HL-60/S4 treated with retinoic acid at 250 ng/mL for 4 days and 3 days (cell line): Measurements from ENCODE around the gene PPIL4.

Source experiments
- in situ Hi-C: fragments of 300-500 bp; cut with MboI; formaldehyde crosslinking; loops from 2 replicates; pipeline ENCODE4 v1.7.0; 2022; ENCODE audit warnings: low sequenced_read_pairs

Gene PPIL4

DNA sequence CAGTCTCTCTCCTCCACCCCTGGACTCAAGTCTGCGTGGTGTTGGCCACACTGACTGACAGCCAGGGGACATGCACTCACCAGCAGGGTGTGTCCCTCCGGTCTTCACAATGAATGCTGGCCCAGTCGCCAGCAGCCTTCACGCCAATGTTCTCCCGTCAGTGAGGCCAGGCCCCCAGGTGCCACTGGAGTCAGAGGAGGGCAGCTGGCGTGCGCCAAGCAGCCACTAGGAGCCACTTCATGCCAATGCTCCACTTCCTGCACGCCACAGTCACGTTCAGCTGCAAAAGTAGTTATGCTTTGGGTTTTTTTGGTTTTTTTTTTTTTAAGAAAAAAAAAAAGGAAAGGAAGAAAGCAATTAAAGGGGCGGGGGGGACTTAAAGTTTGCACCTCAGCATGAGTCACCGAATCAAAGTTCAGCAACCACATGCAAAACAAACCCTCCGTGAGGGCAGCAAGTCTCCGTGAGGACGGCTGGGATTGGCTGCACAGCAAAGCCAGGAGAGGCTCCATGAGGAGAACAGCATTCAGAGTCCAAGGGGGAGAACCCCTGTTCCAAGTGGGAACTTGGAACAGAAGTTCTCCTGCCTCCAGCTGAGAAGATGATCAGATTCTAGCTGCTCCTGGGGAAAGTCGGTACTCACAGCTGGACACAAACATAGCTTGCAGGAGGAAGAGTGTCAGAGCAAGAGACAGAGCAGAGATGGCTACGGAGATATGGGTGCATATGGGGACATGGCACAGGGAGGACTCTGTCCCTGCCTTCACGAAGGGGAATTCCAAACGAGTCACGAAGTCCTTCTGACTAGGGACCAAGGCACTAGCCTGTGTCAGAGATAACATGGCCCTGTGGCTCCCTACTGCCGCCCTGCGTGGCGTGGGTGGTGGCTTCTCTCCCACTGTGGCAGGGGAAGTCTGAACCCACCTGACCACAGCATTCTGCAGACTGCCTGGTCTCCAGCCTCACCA is 60.8 kb downstream of the PPIL4 start, which contains the start of gene ZC3H12D:
Gene ZC3H12D (minus strand): TSS at position 282 of the 968 bp plus-strand sequence. CDS start 10,471 bp downstream, outside the sequence.
- in situ Hi-C loops: no loop called here

DNA sequence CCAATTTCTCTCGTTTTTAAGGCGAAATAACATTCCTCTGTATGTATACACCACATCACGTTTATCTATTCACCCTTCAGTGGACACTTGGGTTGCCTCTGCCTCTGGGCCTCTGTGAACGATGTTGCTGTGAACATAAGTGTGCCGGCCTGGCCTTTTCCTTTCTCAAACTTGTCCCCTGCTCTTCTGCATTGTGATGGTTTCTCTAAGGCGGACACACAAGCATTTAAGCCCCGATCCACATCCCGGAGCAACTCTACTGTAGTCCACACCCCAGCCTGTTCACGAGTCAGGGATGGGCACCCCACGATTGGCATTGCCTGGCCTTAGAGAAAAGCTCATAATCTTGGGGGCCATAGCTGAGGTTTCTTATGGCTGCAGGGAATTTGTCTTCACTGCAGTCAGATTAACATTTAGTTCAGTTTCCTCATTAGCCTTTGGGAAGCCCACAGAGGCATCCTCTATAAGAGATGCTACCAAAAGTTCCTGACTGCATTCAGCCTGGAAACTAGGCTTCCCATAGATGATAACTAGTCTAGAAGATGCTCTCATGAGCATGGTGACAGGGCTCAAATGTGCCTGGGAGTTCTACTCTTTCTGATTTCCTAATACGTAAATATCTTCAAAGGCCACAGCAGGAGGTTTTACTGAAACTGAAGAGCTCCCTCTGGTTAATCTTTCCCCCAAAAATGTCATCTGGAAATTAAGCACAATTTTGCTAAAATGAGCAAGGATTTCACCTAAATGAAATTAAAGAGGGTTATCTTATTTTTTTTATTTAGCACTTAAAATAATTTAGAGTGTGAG is 61.8 kb downstream of the PPIL4 start:
- in situ Hi-C loops: no loop called here

DNA sequence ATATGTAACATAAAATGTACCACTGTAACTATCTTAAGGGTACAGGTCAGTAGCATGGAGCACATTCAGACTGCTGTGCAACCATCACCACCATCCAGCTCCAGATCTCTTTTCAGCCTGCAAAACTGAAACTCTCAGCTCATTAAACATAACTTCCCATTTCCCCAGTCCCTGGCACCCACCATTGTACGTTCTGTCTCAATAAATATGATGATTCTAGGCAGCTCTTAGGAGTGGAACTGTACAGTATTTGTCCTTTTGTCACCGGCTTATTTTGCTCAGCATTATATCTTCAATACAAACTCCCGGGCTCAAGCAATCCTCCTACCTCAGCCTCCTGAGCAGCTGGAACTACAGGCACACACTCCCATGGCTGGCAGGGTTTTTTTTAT is 62.5 kb downstream of the PPIL4 start:
- in situ Hi-C loops: no loop called here

DNA sequence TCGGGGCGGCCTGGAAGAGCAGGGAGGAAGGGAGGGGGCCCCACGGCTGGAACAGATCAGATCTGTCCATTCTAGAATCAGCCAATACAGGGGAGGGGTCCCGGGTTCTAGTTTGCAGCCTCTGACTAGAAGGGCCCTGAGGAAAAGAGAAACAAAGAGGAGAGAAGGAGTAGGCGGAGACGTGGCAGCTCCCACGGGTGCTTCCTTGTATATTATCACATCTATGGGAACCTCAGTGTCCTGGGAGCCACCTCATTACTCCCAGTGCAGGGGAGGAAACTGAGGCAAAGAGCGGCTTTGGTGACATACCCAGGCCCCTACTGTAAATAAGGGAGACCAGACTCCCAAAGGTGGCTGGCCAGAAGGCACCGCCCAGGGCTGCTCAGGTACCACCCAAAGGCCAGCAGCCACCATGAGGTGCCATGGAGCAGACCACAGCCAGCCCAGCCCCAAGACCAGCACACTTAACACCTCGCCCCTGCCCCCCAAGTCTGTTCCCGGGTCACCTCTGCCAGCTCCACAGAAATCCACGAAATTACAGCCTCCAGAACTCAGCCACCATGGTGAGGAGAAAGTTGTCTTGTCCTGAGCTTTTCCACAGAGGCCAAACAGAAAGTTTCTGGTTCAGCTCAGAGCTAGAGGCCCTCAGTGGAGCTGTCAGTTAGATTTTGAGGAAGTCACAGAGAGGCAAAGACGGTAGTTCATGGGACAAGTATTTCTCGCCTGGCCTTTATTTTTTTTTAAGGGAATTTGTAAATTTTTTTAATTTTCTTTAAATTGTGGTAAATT is 63.1 kb downstream of the PPIL4 start:
- in situ Hi-C loops: no loop called here

DNA sequence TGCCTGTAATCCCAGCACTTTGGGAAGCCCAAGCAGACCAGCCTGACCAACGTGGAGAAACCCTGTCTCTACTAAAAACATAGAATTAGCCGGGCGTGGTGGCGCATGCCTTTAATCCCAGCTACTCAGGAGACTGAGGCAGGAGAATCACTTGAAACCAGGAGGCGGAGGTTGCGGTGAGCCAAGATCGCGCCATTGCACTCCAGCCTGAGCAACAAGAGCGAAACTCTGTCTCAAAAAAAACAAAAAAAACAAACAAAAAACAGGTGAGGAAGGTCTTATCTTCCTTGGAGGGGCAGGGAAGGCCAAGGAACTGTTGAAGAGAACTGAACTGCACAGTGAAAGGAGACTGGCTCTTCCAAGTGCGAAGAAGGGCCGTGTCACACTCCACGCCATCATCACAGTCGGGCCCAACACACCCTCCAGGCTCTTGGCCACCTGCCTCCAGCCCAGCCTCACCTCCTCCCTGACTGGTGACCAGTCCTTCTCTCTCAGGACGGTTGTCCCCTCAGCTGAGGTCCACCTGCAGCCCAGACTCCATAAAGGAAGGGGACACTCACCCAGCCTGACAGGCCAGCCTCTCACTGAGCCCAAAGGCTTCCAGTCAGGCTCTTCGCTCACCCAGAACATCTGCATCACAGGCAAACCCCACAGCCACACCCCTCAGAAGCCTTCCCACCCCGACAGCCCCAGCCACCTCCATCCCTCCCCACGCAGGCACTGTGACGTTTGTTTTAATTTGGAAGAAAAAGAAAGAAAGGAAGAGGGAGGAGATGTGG is 65.2 kb downstream of the PPIL4 start:
- in situ Hi-C loops: no loop called here

DNA sequence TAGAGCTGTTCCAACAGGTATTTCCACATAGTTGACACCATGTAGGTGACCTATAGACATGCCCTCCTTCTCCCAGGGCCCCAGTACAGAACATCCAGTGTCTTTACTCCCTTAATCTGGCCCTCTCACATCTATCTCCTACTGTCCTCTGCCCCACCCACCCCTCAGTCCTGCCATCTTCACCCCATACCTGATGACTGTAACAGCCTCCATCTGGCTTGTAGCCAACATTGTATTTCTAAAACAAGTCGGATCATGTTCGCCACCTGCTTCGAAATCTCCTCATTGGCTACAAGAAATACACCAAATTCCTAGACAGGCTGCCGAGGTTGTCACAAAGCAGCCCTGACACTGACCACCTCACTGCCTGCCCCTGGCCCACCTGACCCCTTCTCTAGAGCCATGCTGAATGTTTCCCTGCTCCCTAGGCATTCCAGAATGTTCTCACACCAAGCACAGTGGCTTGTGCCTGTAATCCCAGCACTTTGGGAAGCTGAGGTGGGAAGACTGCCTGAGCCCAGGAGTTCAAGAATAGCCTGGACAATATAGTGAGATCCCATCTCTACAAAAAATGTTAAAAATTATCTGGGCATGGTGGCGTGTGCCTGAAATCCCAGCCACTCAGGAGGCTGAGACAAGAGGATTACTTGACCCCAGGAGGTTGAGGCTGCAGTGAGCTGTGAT is 67.1 kb downstream of the PPIL4 start:
- in situ Hi-C loops: no loop called here

DNA sequence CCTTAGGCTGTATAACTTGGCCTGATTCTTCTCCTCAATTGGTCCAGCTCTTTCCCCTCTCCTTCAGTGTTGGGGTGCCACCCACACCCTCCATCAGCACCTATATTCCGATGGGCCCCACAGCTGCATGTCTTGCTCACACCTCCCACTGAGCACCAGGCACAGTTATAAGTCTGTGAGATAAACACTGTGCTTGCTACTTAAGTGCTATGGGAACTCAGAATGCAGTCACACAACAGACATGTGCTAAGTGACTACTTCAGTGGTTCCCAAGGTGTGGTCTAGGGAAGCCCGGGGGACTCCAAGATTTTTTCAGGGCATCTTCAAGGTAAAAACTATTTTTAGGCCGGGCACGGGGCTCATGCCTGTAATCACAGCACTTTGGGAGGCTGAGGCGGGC is 68.3 kb downstream of the PPIL4 start:
- in situ Hi-C loops: no loop called here

DNA sequence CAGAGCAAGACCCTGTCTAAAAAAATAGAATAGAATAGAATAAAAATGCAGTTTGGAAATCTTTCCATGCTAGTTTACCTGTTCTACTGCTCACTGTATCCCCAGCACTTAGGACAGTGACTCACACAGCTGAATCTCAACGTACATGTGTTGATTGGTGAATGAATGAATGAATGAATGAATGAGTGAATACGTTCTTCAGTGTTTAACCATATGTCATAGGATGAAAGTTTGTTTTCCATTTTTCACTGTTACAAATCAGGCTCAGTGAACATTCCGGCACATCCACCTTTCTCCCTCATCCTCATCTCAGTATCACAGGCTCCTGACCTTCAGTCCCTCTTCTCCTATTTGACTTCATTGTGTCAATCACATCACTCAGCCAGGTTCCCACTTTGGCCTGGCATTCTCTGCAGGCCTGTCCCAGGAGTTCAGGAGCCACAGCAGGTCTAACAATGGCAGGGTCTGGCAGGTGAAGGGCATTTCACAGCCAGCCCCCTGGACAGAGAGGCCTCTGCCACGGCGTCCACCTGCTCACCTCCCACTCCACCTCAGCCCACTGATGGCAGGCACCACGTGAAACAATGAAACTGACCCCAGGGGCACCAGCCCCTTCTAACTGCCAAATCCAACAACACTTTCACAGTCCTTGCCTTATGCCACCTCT is 68.9 kb downstream of the PPIL4 start:
- in situ Hi-C loops: no loop called here

DNA sequence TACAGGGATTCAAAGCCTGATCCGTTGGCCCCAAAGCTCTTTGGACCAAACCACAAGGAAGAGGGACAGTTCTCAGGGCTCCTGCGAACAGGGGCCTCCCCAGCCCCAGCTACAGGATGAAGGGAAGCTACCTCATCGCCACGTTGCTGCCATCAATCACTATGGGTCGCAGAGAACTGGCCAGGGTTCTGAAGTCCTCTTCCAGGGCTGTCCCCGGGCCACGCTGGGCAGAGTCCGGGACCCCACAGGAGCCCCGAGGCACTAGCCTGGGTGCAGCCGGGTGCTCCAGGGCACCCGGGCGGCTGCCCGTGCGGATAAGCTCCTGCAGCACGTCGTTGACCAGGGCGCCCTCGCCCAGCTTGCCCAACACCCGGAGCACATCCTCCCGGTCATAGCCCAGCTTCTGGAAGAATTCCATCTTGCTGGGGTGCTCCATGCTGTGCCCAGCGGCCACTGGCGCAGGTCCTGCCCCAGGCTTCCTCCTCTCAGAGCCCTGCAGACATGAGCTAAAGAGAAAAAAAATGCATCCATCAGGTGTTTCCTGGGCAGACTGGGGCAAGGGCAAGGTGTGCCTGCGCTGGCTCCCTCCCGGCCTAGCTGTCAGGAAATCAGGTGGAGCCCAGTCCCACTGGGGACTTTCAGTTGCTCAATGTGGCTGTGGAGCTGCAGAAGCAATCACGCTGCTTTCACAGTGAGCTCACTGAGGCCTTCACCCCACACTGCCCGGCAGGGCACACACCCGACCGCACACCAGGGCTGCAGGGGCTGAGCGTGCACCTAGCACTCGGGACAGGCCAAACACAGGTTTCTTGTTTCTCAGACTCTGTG is 71.5 kb downstream of the PPIL4 start:
- in situ Hi-C loops: no loop called here

DNA sequence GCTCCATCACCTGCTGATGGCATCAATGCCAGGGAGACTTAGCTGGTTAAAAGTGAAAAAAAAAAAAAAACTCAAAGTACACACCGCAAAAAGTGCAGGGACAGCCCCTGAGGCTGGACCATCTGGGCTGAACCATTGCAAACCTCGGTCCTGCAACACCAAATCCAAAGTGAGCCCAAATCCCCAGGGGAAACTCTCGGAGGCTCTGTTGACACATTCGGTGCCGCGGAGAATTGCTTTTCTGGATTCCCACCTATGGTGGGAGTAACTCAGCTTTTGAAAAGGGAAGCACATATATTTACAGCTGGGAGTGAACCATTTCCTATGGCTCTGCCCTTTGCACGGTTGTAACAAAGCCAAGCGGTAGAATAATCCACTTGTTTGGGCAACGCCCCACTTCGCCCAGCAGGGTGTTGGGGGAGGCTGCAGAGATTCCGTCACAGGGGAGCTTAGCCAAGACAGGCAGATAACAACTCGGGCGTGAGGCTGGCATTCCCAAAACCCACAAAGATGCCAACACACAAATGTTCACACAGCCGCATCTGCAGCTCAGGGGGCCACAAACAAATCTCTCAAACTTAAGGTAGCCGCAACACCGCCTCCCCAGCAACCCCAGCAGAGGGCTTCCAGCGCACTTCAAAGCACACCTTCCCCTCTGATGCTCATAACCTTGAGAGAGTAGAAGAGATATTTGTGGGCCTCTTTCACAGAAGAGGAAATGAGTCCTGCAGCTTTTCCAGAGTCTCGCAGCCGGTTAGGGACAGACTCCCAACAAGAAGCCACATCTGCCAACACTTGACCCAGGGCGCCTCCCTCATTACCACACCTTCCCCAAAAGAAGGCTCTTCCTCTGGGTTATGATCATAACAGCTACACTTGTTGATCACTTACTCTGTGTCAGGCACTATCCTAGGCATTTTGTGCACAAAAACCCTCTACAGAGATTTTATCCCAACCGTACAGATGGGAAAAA is 72.5 kb downstream of the PPIL4 start:
- in situ Hi-C loops: no loop called here

DNA sequence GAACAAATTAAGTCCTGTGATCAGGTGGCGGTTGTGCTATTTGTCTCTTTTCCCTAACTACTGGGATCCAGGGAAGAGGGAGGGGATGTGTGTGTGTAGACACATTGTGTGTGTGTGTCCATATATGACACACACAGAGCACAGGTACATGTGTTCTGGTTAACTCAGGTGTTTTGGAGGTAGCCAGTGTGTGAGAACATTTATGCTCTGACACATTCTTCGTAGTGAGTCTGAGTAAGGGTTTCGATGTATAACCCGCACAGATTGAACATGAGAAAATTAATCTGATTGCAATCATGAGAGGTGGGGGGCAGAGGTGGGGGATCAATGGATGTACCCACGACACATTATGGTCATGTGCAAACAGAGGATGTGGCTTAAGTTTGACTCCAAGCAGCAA is 73.6 kb downstream of the PPIL4 start:
- in situ Hi-C loops: no loop called here

DNA sequence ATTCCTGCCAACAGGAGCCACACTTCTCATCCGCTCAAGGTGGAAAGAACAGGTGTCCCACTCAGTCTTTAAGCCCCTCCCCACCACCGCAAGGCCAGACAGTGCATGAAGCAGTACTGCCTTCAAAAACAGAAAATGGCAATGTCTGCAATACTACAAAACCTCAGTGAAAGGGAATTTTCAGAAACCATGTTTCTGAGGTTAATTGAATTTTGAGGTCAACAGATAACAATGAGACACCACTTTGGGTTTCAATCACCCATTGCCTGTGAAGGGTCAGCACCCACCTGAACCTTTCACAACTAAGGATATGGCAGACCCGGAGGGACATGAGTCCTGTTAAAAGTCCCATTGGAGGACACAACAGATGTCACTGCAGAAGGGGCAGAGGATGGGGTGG is 74.0 kb downstream of the PPIL4 start:
- in situ Hi-C loops: no loop called here

DNA sequence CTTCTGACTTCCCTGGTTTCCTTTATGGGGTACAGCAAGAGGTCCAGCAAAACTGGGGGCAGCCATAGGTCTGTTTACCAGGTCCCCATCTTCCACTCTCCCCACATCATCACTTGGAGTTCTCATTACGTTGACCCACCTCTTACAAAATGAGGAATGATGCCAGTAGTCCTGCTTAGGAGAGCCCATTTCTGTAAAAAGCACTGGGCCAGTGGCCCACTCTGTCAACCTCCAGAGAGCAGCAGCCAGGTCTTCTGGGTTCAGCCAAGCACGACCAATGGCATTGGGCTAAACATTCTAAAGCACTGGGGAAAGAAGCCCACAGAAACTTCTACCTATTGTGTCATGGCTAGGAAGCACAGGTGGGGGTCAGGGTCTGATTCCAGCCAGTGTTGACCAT is 74.9 kb downstream of the PPIL4 start:
- in situ Hi-C loops: no loop called here

DNA sequence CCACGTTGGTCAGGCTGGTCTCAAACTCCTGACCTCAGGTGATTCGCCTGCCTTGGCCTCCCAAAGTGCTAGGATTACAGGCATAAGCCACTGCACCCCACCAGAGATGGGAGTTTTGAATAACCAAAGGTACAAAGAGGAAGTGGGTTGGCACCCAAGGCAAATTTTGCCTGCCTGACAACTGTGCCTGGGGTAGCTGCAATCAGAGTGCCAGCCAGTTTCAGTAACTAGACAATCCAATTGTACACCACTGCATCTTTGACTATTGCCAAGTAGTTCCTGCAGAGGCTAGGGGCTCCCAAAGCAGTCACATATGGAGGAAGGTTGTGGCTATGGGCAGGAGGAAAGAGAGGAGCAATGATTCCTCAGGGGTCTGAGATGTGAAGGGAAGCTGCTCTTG is 77.7 kb downstream of the PPIL4 start:
- in situ Hi-C loops: no loop called here

DNA sequence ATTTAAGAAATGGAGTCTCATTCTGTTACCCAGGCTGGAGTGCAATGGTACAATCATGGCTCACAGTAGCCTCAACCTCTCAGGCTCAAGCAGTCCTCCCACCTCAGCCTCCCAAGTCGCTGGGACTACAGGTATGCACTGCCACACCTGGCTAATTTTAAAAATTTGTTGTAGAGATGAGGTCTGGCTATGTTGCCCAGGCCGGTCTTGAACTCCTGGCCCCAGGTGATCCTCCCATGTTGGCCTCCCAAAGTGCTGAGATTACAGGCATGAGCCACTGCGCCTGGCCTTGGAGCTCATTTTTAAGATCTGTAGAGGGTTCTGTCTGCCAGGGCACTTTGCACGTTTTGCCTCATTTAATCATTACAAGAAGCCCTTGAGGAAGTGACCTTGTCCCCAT is 78.6 kb downstream of the PPIL4 start:
- in situ Hi-C loops: no loop called here

DNA sequence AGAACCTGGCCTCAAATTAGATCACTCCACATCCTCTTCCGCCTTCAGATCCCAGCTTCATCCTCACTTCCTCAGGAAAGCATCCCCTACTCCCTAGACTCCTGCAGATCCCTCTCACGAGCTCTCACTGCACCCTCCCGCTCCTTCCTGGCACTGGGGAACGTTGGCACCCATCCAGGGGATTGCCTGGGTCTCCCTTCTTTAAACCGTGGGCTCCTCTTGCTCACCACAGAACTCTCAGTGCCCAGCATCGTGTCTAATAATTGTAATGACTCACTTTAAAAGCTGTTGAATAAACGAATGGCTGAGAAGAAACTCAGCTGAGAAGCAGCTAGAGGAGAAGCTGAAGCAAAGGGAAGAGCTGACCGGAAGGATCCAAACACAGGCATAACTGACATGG is 81.4 kb downstream of the PPIL4 start:
- in situ Hi-C loops: no loop called here

DNA sequence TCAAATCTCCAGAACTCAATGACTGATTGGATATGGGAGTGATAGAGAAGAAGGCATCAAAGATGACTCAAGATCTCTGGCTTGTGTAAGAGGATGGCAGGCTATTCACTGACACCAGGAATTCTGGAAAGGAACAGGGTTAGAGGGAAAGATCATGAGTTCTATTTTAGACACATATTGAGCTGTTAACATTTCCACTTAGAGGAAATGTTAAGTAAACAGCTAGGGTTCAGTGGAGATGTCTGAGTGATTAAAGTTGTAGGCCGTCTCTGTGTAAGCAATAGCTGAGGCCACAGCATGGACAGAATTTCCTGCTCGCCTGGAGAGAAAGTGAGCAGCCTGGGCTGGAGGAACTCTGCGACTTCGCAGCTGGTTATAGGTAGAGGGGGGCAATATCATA is 82.1 kb downstream of the PPIL4 start:
- in situ Hi-C loops: no loop called here
